HG02571 (cell line): ENCODE results near the gene DIAPH2.

Source experiments
- ATAC-seq: cut with Tn5 transposase; IDR thresholded peaks from one replicate; pipeline ENCODE4 v1.9.1; 2021; ENCODE audit warnings: mild to moderate bottlenecking, moderate library complexity; ENCODE audit not compliant: unreplicated experiment

Gene DIAPH2

GRCh38 chrX:97030947-97031346 is 346.3 kb downstream of the DIAPH2 start:
- no peak for ATAC-seq

- peak; percentile 71 for ATAC-seq
Observed at GRCh38 chrX:97039363-97040029, 354.9 kb downstream of the DIAPH2 start.

GRCh38 chrX:97045470-97045869 is 360.8 kb downstream of the DIAPH2 start:
- ATAC-seq: no peak

- ATAC-seq: no peak
Observed at GRCh38 chrX:97046867-97047266, 362.2 kb downstream of the DIAPH2 start.

GRCh38 chrX:97050392-97050791 is 365.8 kb downstream of the DIAPH2 start:
- ATAC-seq: no peak

GRCh38 chrX:97057349-97057909 is 372.8 kb downstream of the DIAPH2 start:
- ATAC-seq: no peak

GRCh38 chrX:97060020-97060419 is 375.4 kb downstream of the DIAPH2 start:
- ATAC-seq: no peak

GRCh38 chrX:97065066-97065465 is 380.4 kb downstream of the DIAPH2 start:
- no peak for ATAC-seq

- ATAC-seq: no peak
Observed at GRCh38 chrX:97065973-97066372, 381.3 kb downstream of the DIAPH2 start.

- ATAC-seq: no peak
Observed at GRCh38 chrX:97066381-97066780, 381.7 kb downstream of the DIAPH2 start.

GRCh38 chrX:97070346-97070745 is 385.7 kb downstream of the DIAPH2 start:
- no peak for ATAC-seq

- ATAC-seq: no peak
Observed at GRCh38 chrX:97074400-97074799, 389.8 kb downstream of the DIAPH2 start.

GRCh38 chrX:97089116-97089515 is 404.5 kb downstream of the DIAPH2 start:
- ATAC-seq: no peak

GRCh38 chrX:97096385-97096784 is 411.7 kb downstream of the DIAPH2 start:
- ATAC-seq: no peak

GRCh38 chrX:97102938-97103337 is 418.3 kb downstream of the DIAPH2 start:
- ATAC-seq: no peak

GRCh38 chrX:97109730-97110129 is 425.1 kb downstream of the DIAPH2 start:
- ATAC-seq: no peak

- ATAC-seq: no peak
Observed at GRCh38 chrX:97117572-97117971, 432.9 kb downstream of the DIAPH2 start.

- no peak for ATAC-seq
Observed at GRCh38 chrX:97119474-97120109, 434.9 kb downstream of the DIAPH2 start.

- no peak for ATAC-seq
Observed at GRCh38 chrX:97123001-97123400, 438.4 kb downstream of the DIAPH2 start.

GRCh38 chrX:97126020-97126419 is 441.4 kb downstream of the DIAPH2 start:
- no peak for ATAC-seq

GRCh38 chrX:97132664-97133415 is 448.2 kb downstream of the DIAPH2 start:
- ATAC-seq: no peak

GRCh38 chrX:97145934-97146333 is 461.3 kb downstream of the DIAPH2 start:
- ATAC-seq: no peak
